TTC549 (cell line): ENCODE results near the gene CAPS2.

Source experiments
- FAIRE-seq: peaks from 2 replicates; lab custom pipeline; 2012; peaks lifted over from hg19 to GRCh38; lab: Jason Lieb, UNC

The CAPS2 gene

DNA sequence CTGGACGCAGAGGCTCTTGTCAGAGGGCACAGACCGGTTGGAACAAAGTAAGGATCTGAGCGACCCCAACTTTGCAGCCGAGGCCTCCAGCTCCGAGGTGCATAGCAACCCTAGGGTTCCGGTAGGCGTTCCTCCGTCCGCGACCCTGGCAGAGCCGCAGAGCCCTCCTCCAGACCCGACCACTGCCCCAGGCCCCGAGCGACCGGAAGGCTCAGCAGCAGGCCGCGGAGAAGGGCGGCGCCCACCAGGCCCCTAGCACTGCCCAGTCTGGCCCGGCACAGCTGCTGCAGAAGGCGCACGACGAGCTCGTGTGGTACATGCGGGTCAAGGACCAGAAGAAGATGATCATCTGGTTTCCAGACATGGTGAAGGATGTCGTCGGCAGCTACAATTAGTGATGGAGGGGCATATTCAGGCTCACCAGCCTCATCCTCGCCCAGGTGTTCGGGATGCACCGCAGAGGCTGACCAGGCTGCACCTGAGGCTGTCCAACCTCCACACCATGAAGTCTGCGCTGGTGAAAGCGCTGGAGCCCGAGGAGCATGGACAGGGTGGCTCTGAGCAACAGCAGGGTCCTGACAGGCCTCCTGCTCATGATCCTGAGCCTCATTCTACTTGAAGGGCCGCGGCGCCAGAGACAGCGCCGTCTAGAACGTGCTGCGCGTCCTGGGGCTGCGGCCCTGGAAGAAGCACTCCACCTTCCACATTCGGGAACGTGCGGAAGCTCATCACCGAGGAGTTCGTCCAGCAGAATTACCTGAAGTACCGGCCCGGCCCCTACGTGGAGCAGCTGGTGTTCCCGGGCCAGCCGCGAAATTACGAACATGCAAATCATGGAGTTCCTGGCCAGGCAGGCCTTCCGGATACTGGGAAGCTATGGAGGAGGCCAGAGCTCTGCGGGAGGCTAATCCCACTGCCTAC lies 24.5 kb downstream of the CAPS2 start:
- no peak for FAIRE-seq

GRCh38 chr12:75302781-75303180 lies 27.3 kb downstream of the CAPS2 start:
- FAIRE-seq, result no peak

DNA sequence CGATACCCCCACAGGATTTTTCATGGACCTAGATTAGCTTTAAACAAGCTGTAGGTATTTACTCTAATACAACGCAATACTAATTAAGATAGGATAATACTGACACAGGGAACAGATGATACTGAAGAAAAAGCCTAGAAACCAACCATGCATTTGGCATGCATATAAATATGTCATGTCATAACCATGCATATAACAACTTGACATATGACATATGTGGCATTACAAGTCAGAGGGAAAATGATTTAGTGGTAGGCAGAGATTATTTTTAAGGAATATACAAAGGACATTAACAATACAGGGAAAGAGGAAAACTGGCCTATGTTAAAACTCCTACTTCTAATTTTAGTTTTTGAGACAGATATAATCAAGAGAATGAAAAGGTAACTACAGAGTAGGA lies 27.9 kb downstream of the CAPS2 start:
- FAIRE-seq, result no peak

DNA sequence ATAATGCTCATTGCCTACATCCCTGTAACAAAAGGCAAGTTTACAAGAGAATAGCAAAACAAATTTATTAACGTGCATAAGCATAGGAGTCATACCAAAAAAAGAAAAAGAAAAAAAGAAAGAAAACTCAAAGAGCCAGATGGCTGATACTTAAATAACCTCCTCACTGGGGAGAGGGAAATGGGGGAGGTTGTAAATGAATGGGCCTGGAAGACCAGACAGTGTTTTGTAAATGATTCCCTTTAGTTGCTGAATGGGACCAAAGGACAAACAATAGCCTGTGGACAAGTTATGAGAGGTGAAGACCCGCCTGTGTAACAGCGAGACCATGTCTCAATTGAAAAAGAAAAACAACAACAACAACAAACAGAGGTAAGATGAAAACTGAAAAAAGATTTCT lies 35.3 kb downstream of the CAPS2 start:
- FAIRE-seq, result no peak

DNA sequence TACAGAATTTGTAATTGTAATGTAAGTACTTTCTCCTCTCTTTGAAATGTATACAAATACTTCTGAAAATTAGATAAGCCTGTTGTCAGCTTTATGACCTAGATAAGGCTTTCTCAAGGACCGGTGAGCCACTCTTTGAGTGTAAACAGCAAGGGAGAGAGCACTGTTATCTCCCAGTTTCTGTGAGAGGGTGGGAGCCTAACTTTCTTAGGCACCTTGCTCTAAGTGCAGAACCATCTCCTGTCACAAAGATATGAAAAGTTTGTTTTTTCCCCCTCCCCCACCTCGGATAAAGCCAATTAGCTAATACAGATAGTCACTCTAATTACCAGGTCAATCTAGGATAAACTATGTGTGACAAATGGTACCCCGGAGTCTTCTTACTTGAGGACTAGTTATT lies 35.8 kb downstream of the CAPS2 start:
- no peak for FAIRE-seq

DNA sequence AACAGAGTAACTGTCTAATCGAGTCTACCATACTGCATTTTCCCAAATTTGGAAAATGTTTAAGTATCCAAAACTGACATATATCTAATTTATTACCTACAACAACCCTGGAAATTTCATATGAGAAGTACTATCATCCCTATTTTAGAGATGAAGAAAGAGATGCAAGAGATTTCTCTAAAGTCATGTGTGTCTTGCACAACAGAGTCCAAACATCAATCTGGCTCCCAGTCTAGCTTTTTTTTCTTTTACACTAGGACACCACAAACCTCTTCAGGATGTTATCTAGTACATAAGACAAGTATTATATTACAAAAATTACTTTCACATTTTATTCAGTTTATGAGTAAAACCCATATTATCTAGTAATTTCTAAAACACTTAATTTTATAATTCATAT lies 39.1 kb downstream of the CAPS2 start:
- peak; percentile 70 for FAIRE-seq

- FAIRE-seq, result peak; percentile 91
Measured at GRCh38 chr12:75289753-75290152, 40.4 kb downstream of the CAPS2 start.

DNA sequence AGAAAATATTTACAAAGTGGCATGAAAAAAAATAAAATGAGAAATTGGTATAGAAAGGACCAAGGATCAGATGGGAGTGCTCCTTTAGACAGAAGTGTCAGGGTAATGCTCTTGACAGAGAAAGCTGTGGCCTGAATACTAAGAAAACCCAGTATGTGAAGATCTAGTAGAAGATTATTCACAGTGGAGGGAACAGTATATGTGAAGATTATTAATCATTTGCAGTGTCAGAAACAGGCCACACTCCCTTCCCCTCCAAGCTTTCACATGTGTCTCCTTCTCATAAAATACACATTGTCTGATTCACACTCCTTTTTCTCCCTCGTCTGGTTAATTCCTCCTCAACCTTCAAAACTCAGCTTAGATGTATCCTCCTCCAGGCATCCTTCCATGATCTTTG lies 41.3 kb downstream of the CAPS2 start:
- FAIRE-seq, result no peak

DNA sequence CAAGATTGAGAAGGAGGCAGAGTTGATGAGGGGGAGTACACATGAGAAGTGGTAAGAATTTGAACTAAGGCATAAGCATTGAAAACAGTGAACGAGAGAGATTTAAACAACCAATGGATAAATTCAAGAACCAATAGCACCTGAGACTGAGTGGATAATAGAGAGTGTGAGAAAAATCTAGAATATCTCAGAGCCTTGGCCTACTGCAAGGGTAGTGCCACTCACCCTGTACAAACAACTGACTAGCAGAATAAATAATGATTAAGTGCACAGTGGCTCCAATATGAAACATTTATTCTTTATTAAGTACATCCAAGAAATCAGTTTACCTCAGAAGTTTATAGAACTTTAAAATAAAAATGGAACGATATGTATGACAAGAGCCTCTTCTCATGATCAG lies 54.4 kb downstream of the CAPS2 start:
- FAIRE-seq, result no peak

DNA sequence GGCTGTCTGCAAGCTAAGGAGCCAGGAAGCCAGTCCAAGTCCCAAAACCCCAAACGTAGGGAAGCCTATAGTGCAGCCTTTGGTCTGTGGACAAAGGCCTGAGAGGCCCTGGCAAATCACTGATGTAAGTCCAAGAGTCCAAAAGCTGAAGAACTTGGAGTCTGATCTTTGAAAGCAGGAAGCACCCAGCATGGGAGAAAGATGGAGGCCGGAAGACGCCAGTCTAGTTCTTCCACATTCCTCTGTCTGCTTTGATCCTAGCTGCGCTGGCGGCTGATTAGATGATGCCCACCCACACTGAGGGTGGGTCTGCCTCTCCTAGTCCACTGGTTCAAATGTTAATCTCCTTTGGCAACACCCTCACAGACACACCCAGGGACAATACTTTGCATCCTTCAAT lies 58.5 kb downstream of the CAPS2 start:
- no peak for FAIRE-seq

DNA sequence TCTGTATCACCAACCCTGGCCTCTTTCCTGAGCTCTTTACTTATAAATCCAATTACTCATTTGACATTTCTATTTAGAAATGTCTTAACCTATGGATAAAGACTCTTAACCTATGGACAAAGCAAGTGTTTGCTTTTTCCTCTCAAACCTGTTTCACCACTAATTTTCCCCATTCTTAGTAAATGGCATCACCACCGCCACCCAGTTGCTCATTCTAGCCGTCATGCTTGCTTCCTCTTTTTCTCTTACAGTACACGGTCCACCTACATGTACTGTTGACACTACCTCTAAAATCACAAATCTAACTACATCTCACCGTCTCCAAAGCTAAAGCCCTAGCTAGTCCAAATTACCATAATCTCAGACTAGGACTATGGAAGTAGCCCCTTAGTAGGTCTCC lies 60.0 kb downstream of the CAPS2 start:
- no peak for FAIRE-seq

GRCh38 chr12:75269209-75269608 lies 60.9 kb downstream of the CAPS2 start:
- no peak for FAIRE-seq

DNA sequence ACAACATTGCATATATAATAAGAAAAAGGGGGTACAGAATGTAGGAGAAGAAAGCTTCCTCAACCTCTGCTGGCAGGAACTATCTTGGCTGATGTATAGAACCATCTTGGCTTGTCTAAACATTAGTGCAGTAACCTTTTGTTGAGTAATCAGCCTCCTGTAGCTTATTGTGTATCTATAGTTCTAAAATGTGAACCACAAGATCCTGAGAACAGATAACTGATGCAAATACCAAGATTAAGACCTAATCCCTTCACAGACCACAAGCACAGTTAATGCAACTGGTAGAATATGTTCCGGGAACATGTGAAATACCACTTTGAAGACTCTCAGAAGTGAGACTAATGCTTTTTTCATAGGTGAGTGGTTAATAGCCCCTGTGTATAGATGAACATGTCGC lies 69.8 kb downstream of the CAPS2 start:
- no peak for FAIRE-seq

DNA sequence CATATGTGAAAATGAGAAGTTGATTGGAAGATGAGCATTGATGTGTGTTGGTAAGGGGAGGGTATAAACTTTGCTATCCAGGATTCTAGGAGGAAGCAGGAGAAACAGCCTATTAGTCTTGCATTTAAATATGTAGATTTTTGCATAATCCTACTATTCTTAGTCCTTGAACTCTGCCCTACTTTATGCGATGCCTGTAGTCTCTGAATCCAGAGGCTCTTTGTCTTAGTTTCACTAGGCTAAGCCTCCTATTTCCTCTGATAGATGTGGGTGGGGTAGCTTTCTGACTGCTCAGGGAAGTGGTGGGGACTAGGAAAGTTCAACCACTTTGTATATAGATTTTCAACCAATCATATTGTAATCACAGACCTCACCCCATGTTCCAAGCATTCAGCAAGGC lies 71.0 kb downstream of the CAPS2 start:
- no peak for FAIRE-seq

DNA sequence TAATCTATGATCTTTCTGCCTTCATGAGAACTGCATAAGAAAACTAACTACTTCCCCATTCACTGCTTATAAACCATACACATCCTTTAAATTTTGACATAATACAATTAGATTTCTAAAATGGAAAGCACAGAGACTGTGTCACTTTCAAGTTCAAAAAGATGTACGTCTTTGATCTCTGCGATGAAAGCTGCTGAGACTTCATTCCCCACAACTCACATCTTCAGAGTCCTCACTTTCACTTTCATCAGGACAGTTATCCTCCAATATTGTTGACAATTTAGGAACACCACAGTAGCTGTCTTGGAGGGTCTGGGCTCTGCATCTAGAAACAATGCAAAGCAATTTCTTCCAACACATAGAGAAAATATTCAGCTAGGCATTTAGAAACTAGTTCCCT lies 72.6 kb downstream of the CAPS2 start:
- FAIRE-seq, result no peak

GRCh38 chr12:75245108-75245507 lies 85.0 kb downstream of the CAPS2 start:
- FAIRE-seq, result no peak

DNA sequence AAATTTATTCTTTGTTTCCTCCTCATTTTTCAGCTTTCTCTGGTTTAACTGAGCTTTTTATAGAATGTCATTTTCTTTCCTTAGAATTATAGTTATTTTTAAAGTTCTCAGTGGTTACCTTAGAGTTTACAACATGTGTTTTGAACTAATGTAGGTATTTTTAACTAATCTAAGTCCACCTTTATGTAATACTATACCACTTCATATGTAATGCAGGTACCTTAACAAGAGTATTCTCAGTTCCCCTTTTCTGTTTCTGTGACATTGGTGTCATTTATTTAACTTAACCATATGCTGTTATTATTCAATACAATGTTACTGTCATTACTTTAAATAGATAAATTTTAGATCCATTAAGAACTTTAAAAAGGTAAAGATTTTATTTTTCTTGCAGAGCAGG lies 90.1 kb downstream of the CAPS2 start:
- no peak for FAIRE-seq

DNA sequence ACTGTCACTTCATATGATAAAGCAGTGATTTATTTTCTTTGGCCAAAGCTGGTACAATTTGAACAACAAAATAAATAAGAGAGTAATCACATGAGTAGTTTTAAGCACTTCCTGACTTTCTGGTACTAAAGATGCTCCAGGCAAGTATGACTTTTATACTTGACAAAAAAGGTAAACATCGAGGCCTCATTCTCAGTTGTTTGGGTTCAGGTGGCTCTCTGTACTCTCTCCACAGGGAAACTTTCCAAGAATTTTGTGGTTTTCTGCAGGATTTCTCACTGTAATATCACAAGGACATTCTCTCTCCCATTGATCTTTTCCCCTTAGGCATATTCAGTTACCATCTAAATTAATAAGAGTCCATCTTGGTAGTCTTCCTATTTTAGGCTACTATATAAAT lies 93.9 kb downstream of the CAPS2 start:
- no peak for FAIRE-seq

DNA sequence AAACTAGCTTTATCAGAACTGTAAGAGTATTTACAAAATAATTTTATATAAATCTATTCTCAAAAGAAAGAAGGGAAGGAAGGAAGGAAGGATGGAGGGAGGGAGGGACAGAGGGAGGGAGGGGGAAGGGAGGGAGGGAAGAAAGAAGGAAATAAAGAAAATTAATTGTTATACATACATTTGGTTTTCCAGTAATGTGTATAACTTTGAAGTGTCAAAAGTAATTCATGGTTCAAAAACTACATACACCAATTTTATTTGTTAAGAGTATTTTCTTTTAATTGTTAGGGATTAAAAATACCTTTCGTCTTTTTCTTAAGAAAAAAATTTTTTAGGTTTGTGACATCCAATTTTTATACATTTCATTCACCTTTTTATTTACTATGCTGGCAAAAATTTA lies 103.0 kb downstream of the CAPS2 start:
- no peak for FAIRE-seq
